Spleen (tissue), 11 donors: ENCODE data around the gene FRRS1. TPM values are rescaled to one million over a fixed set of nuclear protein-coding genes. Genes with fewer than 3 reads are reported as not detected.

Experiments
- DNase-seq: peaks from one replicate; pipeline ENCODE4 v3.0.0-alpha.2; 2020
- H3K27ac ChIP-seq, 8 donors: fragments of 200-600 bp; sonication (generic) in 7 of 8; 1 replicate in 4 of 8; 2 replicates in 4 of 8; pipeline versions ENCODE4 v1.5.0 to v1.8.0; 2016 to 2021; ENCODE audit warnings: inconsistent platforms in 4 of 8, mild to moderate bottlenecking in 4 of 8, moderate library complexity in 1 of 8
- H3K27me3 ChIP-seq, 7 donors: fragments of 200-600 bp; sonication (generic) in 6 of 7; replicated peaks in 1 of 7; 1 replicate in 4 of 7; 2 replicates in 3 of 7; pipeline versions ENCODE4 v1.5.0 to v1.8.0; 2016 to 2021; ENCODE audit warnings: inconsistent platforms in 3 of 7, mild to moderate bottlenecking in 1 of 7
- H3K36me3 ChIP-seq, 6 donors: fragments of 200-600 bp; sonication (generic) in 5 of 6; 1 replicate in 4 of 6; 2 replicates in 2 of 6; pipeline versions ENCODE4 v1.5.0 to v1.8.0; 2016 to 2021; ENCODE audit warnings: inconsistent platforms in 2 of 6
- H3K4me1 ChIP-seq, 6 donors: fragments of 200-600 bp; sonication (generic) in 5 of 6; 1 replicate in 3 of 6; 2 replicates in 3 of 6; pipeline versions ENCODE4 v1.5.0 to v1.8.0; 2016 to 2021; ENCODE audit warnings: inconsistent platforms in 3 of 6
- H3K4me3 ChIP-seq, 8 donors: fragments of 200-600 bp; sonication (generic) in 7 of 8; 1 replicate in 4 of 8; 2 replicates in 4 of 8; pipeline versions ENCODE4 v1.5.0 to v1.8.0; 2016 to 2021; ENCODE audit warnings: inconsistent platforms in 4 of 8, mild to moderate bottlenecking in 4 of 8, moderate library complexity in 2 of 8
- H3K9me3 ChIP-seq, 8 donors: fragments of 200-600 bp; sonication (generic) in 7 of 8; 1 replicate in 4 of 8; 2 replicates in 4 of 8; pipeline versions ENCODE4 v1.5.0 to v1.8.0; 2016 to 2021; ENCODE audit warnings: inconsistent platforms in 4 of 8
- POLR2A ChIP-seq, 3 donors: fragments of 450-650 bp; IDR thresholded peaks; one replicate each; pipeline ENCODE4 v1.5.1; 2017; ENCODE audit warnings: antibody characterized with exemption in 3 of 3, mild to moderate bottlenecking in 1 of 3
- POLR2AphosphoS5 ChIP-seq, 3 donors: sonication (generic); formaldehyde crosslinking; IDR thresholded peaks; one replicate each; pipeline ENCODE4 v1.5.1; 2017; ENCODE audit warnings: antibody characterized with exemption in 3 of 3
- WGBS, 5 donors: extraction: QIAGEN DNeasy Blood & Tissue Kit in 3 of 5; methylation state at CpG; one replicate each; pipeline versions ENCODE4 v1.1.5 to v1.1.7; 2013 to 2018; 5-methylcytosine and 5-hydroxymethylcytosine counted together
- intact Hi-C: fragments of 100-400 bp; cut with DNase I; formaldehyde crosslinking; loops from one replicate; pipeline ENCODE4 v1.15.0; 2023; ENCODE audit warnings: low total_unique reads
- polyA plus RNA-seq, 3 donors: library from polyadenylated mRNA; stranded (reverse); fragments of 200-250 nt; gene quantifications; one replicate each; pipeline ENCODE4 v1.2.1, GENCODE V29; 2013
- total RNA-seq, 7 donors: library from RNA; depleted of rRNA in 3 of 7; stranded (reverse); fragments of >200 nt in 3 of 7; fragmentation: NEBNext Ultra II Directional in 4 of 7; extraction: Animal tissue kit (Norgen Biotek cat#: 25700) in 4 of 7; gene quantifications; one replicate each; pipeline versions ENCODE4 v1.1.0 to v1.2.1, GENCODE V29; 2016 to 2021
- TF ChIP-seq, protein P1 (sequence below), 11 experiments: fragments of 200-600 bp in 7 of 11; fragments of 450-650 bp in 4 of 11; sonication (generic) in 4 of 11; IDR thresholded peaks in 8 of 11; conservative IDR thresholded peaks in 3 of 11; 1 replicate in 7 of 11; 2 replicates in 4 of 11; pipeline versions ENCODE4 v1.4.0 to v1.8.0; 2016 to 2021; ENCODE audit warnings: antibody characterized with exemption in 11 of 11, inconsistent platforms in 4 of 11, mild to moderate bottlenecking in 1 of 11
- donor health status: healthy with polysubstance abuse.
- donor health status: DM: no; HTN: no; CAD: no; lungs with moderate emphysema.
- donor health status: DM: no; HTN: no; CAD: no.
- donor health status: Bipolar disorder and iron deficiency.
- donor health status: healthy.
- donor health status: DM: no; HTN: no; CAD: no.
- donor health status: DM: yes; HTN: yes; CAD: no.

Gene FRRS1
- total and polyA plus RNA-seq, 10 donors, result 0.13 to 7.3 (median 4.4) TPM

DNA sequence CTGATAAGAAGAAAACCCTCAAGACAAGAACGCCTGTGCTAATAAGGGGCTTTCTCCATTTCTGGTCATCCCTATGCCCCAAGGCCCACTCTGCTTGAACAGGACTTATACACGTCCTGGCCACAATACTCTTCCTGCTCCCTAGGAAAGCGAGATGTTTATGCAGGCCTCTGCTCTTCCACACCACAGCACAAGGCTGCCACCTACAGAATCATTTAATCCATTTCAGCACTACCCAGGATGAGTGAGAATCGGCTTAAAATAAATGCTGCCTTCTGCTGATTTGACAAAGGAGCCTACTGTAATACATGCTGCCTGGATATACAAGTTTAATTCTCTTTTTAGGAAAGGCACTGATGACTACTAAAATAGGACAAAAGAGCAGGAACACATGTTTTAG, 29.4 kb downstream of the FRRS1 start:
- H3K27ac ChIP-seq, result peak overlapping the region in 3 of 8 donors; percentile 13 to 46 (median 30)
- H3K4me3 ChIP-seq, result no peak overlapping the region
- no peak for DNase-seq
- intact Hi-C loops, result no loop called here
- TF ChIP-seq, protein P1, sequence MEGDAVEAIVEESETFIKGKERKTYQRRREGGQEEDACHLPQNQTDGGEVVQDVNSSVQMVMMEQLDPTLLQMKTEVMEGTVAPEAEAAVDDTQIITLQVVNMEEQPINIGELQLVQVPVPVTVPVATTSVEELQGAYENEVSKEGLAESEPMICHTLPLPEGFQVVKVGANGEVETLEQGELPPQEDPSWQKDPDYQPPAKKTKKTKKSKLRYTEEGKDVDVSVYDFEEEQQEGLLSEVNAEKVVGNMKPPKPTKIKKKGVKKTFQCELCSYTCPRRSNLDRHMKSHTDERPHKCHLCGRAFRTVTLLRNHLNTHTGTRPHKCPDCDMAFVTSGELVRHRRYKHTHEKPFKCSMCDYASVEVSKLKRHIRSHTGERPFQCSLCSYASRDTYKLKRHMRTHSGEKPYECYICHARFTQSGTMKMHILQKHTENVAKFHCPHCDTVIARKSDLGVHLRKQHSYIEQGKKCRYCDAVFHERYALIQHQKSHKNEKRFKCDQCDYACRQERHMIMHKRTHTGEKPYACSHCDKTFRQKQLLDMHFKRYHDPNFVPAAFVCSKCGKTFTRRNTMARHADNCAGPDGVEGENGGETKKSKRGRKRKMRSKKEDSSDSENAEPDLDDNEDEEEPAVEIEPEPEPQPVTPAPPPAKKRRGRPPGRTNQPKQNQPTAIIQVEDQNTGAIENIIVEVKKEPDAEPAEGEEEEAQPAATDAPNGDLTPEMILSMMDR (IDR thresholded peaks at IDR 0.05 in 8 of 11, conservative IDR thresholded peaks at IDR 0.05 in 3 of 11), result peak in 6 of 11 experiments; percentile 6 to 35 (median 28)
- no peak for TF ChIP-seq POLR2AphosphoS5 (IDR thresholded peaks at IDR 0.05)
- TF ChIP-seq POLR2A (IDR thresholded peaks at IDR 0.05), result no peak
- peaks cover 0 to 30% (median 0%) of the 10 kb centered on the region in 6 donors for H3K36me3 ChIP-seq
- no peaks in the 10 kb centered on the region for H3K9me3 ChIP-seq
- WGBS, 5 donors, result 42 to 58% (median 43%) methylated on average over 4 of the region's 4 CpGs
- no peaks in the 10 kb centered on the region for H3K27me3 ChIP-seq
- H3K4me1 ChIP-seq, result no peaks in the 10 kb centered on the region

DNA sequence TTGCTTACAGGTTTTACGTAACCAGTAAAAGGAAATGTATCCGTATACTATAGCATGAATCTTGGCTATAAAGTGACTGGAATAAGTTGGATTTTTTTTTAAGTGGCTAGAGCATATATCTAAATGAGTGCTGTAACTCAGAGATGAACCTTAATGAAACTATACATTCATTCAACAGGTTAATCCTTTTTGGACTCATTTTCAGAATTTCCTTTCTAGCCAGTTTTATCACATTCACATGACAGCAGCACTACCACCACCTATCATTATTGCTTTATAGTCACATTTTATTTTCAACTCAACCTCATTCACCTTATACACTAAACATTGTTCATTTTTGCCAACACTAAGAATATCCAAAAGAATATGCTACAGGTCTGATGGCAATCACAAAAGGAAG, 30.6 kb downstream of the FRRS1 start:
- H3K4me1 ChIP-seq, result no peaks in the 10 kb centered on the region
- 69 to 95% (median 83%) methylated on average over 2 of the region's 2 CpGs for WGBS, 5 donors
- H3K27me3 ChIP-seq, result no peaks in the 10 kb centered on the region
- H3K36me3 ChIP-seq, result peaks cover 0 to 18% (median 0%) of the 10 kb centered on the region in 6 donors
- intact Hi-C loops, result no loop called here
- H3K27ac ChIP-seq, result no peak overlapping the region
- no peaks in the 10 kb centered on the region for H3K9me3 ChIP-seq
- no peak for DNase-seq
- no peak overlapping the region for H3K4me3 ChIP-seq
- TF ChIP-seq, protein P1 (IDR thresholded peaks at IDR 0.05 in 8 of 11, conservative IDR thresholded peaks at IDR 0.05 in 3 of 11), result no peak
- TF ChIP-seq POLR2AphosphoS5 (IDR thresholded peaks at IDR 0.05) (no peak), POLR2A (IDR thresholded peaks at IDR 0.05) (no peak)

DNA sequence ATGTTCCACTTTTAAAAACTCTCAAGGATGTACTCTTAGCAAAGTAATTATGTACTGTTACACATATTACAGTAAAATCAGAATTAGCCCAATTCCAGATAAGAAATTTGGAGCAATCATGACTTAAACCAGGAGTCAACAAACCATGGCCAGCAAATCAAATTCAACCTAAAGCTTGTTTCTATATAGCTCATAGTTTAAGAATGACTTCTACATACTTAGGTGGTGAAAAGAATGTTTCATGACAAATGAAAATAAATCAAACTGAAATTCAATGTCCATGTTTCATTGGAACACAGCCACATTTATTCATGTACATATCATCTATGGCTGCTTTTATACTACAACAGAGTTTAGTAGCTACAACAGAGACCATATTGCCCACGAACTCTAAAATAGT, 35.1 kb downstream of the FRRS1 start:
- no peak overlapping the region for H3K27ac ChIP-seq
- no peaks in the 10 kb centered on the region for H3K9me3 ChIP-seq
- H3K4me1 ChIP-seq, result no peaks in the 10 kb centered on the region
- H3K36me3 ChIP-seq, result peaks cover 0 to 6% (median 0%) of the 10 kb centered on the region in 6 donors
- H3K4me3 ChIP-seq, result no peak overlapping the region
- H3K27me3 ChIP-seq, result no peaks in the 10 kb centered on the region
- WGBS, 5 donors, result 86 to 96% (median 90%) methylated on average over 1 of the region's 1 CpG
- no peak for TF ChIP-seq POLR2AphosphoS5 (IDR thresholded peaks at IDR 0.05)
- TF ChIP-seq, protein P1 (IDR thresholded peaks at IDR 0.05 in 8 of 11, conservative IDR thresholded peaks at IDR 0.05 in 3 of 11), result no peak
- TF ChIP-seq POLR2A (IDR thresholded peaks at IDR 0.05), result no peak
- no peak for DNase-seq
- intact Hi-C loops, result no loop called here

DNA sequence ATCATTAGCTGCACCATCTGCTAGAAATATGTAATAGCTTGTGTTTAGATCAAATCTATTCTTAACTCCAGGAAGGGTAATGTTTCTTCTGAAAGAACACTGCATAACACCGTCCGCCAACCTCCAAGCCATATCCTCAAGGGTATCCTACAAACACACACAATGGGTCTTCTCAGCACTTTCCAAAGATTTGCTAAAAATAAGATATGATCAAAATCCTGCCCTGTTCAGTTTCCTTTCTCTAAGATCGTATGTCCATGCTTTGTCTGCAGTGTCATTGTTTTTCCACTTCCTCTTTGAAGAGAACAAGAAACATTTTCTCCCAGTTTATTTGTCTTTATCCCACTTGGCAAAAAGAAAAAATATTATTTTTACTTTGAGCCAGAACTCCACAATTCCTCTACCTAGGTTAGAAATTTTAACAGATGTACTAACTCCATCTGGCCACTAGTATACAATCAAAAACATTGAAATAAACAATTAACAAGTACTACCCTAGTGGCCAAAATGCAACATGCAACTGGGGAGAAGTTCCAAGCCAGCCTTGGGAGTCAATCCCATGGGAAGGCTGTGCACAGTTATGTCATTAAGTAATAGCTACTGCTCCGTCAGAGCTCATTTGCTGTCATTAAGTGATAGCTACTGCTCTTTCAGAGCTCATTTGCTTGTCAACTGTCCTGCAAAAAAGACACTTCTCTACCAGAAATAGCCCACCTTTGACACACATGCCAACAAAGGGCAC, 37.8 kb downstream of the FRRS1 start:
- no peaks in the 10 kb centered on the region for H3K9me3 ChIP-seq
- peak overlapping the region in 6 of 8 donors; percentile 7 to 47 (median 14) for H3K27ac ChIP-seq
- DNase-seq, result no peak
- WGBS, 5 donors, result 59 to 69% (median 65%) methylated on average over 4 of the region's 4 CpGs
- H3K27me3 ChIP-seq, result no peaks in the 10 kb centered on the region
- H3K4me1 ChIP-seq, result no peaks in the 10 kb centered on the region
- intact Hi-C loops, result no loop called here
- peak overlapping the region in 1 of 8 donors; percentile 33 for H3K4me3 ChIP-seq
- no peak for TF ChIP-seq POLR2AphosphoS5 (IDR thresholded peaks at IDR 0.05)
- TF ChIP-seq, protein P1 (IDR thresholded peaks at IDR 0.05 in 8 of 11, conservative IDR thresholded peaks at IDR 0.05 in 3 of 11), result peak in 8 of 11 experiments; percentile 23 to 55 (median 38)
- peaks cover 0 to 20% (median 0%) of the 10 kb centered on the region in 6 donors for H3K36me3 ChIP-seq
